GM04504 (cell line): ENCODE measurements around the gene TMEM242.
"Not testable (repeated sequence)": the region's sequence is repeated elsewhere in the genome, so short reads cannot be mapped to it uniquely, and the experiment has no call there.

Source experiments
- DNase-seq: peaks from one replicate; pipeline ENCODE4 v3.0.0-alpha.2; 2012; ENCODE audit warnings: low read depth

Gene TMEM242

GRCh38 chr6:157323966-157324300 is 614 bp upstream of the TMEM242 start:
- DNase-seq, result peak; percentile 43

- DNase-seq, result no peak
These were observed 496 bp downstream of the TMEM242 start for GRCh38 chr6:157322792-157323254.

DNA sequence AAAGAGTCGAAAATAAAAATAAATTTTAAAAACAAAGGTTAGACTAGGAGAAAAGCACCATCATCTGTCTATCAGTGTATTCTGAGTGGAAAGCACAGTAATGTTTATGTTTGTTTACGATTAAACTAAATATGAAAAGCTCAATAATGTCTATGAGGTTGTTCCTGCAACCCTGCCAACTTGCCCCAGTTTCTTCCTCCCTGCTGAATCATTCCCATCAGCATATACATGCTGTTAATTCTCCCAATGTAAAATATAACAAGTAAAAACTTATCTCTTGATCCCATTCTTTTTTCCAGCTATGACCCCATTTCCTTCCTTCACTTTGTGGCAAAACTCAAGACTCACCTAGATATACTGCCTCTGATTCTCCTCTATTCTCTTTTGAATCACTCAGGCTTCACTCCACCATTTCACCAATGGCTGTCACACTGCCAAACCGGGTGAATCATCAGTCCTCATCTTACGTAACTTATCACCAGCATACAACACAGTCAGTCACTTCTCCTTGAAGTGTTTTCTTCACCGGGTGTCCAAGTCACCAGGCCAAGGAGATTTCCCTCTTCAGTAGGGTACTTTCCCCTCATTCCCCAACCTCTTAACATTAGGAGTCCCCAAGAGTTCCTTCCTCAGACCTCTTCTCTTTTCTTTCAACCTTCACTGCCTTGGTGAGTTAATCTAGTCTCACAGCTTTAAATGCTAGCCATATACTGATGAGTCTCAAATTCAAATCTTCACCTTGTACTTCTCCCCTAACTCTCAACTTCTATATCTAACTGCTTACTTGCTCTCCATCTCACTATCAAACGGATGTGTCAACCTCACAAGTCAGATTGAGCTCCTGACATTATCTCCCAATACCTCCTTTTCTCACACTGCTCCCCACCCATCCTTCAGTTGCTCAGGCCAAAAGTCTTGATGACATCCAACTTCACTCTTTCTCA is 6.2 kb downstream of the TMEM242 start:
- peak; percentile 86 for DNase-seq

DNA sequence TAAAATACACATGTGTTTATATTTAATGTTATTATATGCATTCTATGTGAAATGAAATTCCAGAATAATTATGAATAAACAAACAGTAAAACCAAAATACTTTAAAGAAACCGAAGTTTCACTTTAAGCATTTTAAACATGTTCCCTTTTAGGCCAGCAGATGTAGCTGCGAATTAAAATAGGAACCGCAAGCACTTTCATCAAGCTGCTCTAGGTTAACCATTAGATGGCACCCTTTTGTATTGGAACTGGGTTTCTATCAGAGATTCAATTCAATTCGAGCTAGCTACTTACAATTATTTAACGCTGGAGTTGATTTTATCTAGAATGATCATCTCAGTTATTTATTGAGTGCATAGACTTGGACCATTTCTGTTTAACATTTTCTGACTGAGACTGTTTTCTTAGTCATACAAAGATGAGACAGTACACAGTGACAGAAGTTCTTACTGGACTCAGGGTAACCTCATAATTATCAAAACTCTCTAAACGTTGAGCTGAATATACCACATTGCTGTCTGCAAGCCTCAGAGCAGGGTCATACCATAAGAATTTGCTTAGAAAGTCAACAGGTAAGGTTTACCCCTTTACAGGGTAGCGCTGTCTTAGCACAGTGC is 8.5 kb downstream of the TMEM242 start:
- peak; percentile 48 for DNase-seq

DNA sequence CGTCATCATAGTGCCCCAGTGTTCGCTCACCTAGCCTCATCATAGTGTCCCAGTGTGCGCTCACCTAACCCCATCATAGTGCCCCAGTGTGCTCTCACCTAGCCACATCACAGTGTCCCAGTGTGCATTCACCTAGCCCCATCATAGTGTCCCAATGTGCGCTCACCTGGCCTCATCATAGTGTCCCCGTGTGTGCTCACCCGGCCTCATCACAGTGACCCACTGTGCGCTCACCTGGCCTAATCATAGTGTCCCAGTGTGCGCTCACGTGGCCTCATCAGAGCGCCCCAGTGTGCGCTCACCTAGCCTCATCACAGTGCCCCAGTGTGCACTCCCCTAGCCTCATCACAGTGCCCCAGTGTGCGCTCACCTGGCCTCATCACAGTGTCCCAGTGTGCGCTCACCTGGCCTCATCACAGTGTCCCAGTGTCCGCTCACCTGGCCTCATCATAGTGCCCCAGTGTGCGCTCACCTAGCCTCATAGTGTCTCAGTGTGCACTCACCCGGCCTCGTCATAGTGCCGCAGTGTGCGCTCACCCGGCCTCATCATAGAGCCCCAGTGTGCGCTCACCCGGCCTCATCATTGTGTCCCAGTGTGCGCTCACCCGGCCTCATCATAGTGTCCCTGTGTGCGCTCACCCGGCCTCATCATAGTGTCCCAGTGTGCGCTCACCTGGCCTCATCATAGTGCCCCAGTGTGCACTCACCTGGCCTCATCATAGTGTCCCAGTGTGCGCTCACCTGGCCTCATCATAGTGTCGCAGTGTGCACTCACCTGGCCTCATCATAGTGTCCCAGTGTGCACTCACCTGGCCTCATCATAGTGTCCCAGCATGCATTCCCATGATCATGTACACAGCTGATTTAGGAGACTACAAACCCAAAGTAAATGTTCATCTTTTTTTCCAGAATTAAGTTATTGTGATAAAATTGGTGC is 9.5 kb downstream of the TMEM242 start:
- DNase-seq, result no peak

DNA sequence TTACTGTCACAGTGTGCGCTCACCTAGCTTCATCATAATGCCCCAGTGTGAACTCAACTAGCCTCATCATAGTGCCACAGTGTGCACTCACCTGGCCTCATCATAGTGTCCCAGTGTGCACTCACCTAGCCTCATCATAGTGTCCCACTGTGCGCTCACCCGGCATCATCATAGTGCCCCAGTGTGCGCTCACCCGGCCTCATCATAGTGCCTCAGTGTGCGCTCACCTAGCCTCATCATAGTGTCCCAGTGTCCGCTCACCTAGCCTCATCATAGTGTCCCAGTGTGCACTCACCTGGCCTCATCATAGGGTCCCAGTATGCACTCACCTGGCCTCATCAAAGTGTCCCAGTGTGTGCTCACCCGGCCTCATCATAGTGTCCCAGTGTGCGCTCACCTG is 10.6 kb downstream of the TMEM242 start:
- no peak for DNase-seq

DNA sequence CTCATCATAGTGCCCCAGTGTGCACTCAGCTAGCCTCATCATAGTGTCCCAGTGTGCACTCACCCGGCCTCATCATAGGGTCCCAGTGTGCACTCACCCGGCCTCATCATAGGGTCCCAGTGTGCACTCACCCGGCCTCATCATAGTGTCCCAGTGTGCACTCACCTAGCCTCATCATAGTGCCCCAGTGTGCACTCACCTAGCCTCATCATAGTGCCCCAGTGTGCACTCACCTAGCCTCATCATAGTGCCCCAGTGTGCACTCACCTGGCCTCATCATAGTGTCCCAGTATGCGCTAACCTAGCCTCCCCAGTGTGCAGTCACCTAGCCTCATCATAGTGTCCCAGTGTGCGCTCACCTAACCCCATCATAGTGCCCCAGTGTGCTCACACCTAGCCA is 12.6 kb downstream of the TMEM242 start:
- not testable (repeated sequence) for DNase-seq

- DNase-seq, result no peak
These were observed 15.7 kb downstream of the TMEM242 start for GRCh38 chr6:157307661-157308060.

- no peak for DNase-seq
These were observed 17.4 kb downstream of the TMEM242 start for GRCh38 chr6:157305670-157306653.

DNA sequence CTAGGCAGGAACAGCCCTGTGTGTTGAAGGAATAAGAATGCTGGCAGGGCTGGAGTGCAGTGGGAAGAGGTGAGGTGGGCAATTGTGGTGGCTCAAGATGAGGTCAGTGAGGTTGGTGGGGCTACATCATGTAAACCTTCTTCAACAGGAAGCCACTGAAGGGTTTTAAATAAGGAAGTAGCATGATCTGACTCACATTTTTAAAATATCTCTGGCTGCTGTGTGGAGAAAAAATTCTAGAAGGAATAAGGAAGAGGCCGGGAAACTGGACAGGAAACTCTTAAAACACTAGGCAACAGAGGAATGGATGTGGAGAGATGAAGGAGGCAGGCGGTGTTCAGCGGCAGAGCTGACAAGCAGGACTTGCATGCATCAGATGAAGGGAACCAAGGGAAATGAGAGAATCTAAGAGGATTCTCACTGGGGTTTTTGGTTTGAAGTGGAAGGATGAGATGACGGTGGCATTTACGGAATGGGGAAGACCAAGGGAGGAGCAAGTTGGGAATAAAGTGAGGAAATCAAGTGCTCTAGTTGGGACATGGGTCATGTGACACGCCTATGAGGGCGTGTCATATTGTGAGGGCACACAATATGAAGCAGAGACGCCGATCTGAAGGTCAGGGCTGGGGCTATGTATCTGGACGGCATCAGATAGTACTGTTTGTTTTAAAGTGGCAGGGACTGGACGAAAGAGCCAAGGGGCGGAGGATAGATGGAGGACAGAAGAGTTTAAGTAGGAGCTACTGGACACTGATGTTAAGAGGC is 18.2 kb downstream of the TMEM242 start:
- peak; percentile 20 for DNase-seq

- no peak for DNase-seq
These were observed 20.6 kb downstream of the TMEM242 start for GRCh38 chr6:157302736-157303135.

DNA sequence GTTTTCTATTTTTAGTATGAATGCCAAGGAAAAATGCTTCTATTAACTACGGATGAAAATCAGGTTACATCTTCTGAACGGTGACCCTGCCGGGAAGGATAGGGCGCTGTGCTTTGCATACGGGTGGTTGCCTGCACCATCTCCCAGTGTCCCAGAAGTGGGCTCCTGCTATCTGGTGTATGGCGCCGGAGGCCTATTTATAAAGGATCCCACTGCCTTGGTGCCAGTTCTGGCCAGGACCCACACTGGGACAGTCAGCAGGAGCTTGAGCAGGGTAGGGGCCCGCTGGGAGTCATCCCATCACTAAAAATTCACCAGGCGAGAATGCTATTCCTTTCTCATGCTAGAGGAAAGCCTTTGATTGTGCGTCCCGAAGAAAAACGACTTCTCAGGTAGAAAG is 22.9 kb downstream of the TMEM242 start:
- no peak for DNase-seq

DNA sequence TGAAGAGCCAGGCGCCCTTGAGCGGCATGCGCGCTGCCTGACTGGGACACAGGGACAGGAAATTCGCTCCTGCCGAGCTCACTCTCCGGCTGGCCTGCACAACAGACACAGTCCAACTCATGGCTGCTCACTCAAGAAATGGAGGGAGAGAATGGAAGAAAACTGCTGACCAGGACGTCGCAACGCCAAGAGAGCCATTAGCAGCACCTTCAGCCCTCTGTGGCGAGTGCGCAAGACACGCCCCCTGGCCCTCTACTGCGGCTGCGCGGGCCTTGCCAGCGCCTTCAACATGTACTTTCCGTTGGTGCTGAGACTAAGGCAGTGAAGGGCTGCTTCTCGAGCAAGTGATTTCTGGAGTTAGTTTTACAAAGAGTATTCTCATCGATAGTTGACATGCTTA is 23.3 kb downstream of the TMEM242 start:
- DNase-seq, result no peak

DNA sequence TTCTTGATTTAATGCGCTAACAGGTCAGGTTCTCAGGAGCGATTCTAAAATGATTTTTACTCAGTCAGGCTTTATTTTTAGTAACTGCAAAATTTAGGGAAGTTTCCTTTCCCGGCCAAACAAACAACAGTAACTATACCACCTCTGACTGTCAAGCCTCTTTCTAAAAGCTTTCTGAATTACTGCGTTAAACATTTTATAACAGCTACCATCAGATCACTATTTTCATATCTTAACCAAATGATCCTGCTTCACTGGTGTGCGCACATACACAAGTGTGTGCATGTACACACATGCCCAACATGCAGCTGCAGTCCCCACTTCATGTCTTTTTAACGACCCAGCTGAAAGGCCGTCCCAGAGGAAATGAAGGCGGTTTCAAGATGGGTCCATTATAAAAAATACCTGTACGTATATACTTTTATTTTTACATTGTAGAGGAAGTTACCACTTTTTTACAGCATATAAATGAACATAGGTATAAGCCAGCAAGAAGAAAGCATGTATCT is 25.0 kb downstream of the TMEM242 start:
- no peak for DNase-seq

DNA sequence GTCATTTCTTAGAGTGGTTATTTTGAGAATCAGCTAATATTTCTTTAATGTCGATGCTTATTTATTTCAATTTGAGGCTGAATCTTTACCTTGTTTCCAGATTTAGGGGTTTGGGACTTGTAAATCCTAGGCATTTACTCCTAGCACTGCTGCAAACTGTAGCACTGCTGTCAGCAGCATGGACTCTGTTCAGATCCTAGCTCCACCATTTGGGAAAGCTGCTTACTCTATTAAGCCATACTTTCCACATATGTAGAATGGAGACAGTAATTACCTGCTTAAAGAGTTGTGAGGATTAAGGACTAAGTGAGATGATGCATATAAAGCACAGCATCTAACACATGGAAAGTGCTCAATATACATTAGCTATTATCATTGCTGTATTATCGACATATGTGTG is 28.7 kb downstream of the TMEM242 start:
- DNase-seq, result no peak

- no peak for DNase-seq
These were observed 29.5 kb downstream of the TMEM242 start for GRCh38 chr6:157293780-157294179.

DNA sequence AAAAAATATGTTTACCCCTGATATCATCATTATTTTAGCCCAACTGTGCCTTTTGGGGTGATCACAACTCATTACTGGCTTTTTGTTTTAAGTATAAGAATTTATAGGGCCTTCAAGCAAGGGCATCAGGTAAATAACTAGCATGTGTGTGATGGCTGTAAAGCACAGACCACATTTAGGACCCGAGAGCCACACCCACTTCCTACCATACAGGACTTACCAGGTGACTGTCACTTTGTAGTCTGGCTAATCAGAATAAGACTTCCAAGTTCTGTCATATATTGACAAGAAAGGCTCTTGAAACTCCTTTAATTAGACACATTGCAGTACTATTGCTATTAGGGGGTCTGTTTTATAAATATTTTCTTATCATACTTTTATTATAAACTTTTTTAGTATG is 31.1 kb downstream of the TMEM242 start:
- DNase-seq, result no peak

DNA sequence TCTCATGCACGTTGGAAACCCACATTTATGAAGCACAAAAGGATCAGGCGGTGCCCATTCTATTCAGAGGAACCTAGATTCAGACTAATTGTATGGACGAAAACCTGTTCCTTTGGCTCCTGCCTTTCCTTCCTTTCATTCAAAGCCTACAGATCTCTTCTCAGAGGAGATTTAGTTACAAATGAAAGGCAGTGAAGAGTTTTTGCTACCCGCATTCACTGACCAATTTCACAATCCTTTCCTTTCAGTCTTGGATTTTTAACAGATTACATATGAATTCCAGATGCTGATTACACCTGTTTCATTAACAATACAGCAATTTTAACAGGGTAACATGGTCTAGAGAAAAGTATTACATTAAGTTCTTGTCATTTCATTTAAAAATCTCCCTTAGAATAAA is 32.0 kb downstream of the TMEM242 start:
- DNase-seq, result no peak

GRCh38 chr6:157290797-157291196 is 32.5 kb downstream of the TMEM242 start:
- DNase-seq, result no peak

GRCh38 chr6:157289764-157290163 is 33.6 kb downstream of the TMEM242 start:
- no peak for DNase-seq
